H1 (cell line): ENCODE data around the gene RAB41. TPM values are rescaled to one million over a fixed set of nuclear protein-coding genes. Genes with fewer than 3 reads are reported as not detected.

Experiments used
- ATF2 ChIP-seq: IDR thresholded peaks from 2 replicates; pipeline ENCODE4 v1.6.1; 2012; ENCODE audit warnings: low read length, inconsistent platforms
- CBX8 ChIP-seq: fragments of 300-800, 300-1000 bp; sonication (generic); IDR thresholded peaks from 2 replicates; pipeline ENCODE4 v1.7.1; 2016; ENCODE audit warnings: low read depth, low read length, borderline replicate concordance
- GABPA ChIP-seq: IDR thresholded peaks from 2 replicates; pipeline ENCODE4 v1.6.1; 2011; ENCODE audit warnings: mild to moderate bottlenecking, low read length, moderate library complexity, borderline replicate concordance; ENCODE audit not compliant: insufficient read depth
- JUND ChIP-seq: IDR thresholded peaks from 2 replicates; pipeline ENCODE4 v1.6.1; 2011; ENCODE audit warnings: mild to moderate bottlenecking, improper control_type of control experiment, low read length
- KDM1A ChIP-seq: fragments of 200-600, 300-600 bp; sonication (generic); IDR thresholded peaks from 2 replicates; pipeline ENCODE4 v1.7.1; 2016; ENCODE audit warnings: mild to moderate bottlenecking, low read length, borderline replicate concordance
- KDM5A ChIP-seq: fragments of 200-600 bp; IDR thresholded peaks from 2 replicates; pipeline ENCODE4 v1.7.1; 2012; ENCODE audit warnings: mild to moderate bottlenecking, low read length, inconsistent platforms, mixed read lengths
- TBP ChIP-seq: IDR thresholded peaks from 2 replicates; pipeline ENCODE4 v1.6.1; 2011; ENCODE audit warnings: low read depth, low read length, improper control_type of control experiment
- polyA plus RNA-seq, 7 experiments: library from polyadenylated mRNA; depleted of rRNA in 3 of 7; stranded (reverse) in 5 of 7; unstranded in 2 of 7; fragments of >200 nt in 5 of 7; fragments of 200-250 nt in 2 of 7; gene quantifications; 1 replicate in 5 of 7; 2 replicates in 1 of 7; 4 replicates in 1 of 7; pipeline versions ENCODE4 v1.2.1 to v1.2.3, GENCODE V29; 2011 to 2013; ENCODE audit warnings: missing spikeins in 2 of 7, mixed read lengths in 2 of 7
- total RNA-seq: library from RNA; stranded (reverse); fragmentation: NEBNext Ultra II Directional; extraction: Animal tissue kit (Norgen Biotek cat#: 25700); gene quantifications from 2 replicates; pipeline ENCODE4 v1.2.1, GENCODE V29; 2021

The RAB41 gene
- total and polyA plus RNA-seq, 2 of the 8 experiments (the other 6 are each of a cell fraction or from before 2014, with no cell fraction given): not detected

- TF ChIP-seq KDM1A (no peak), CBX8 (no peak), GABPA (no peak), KDM5A (no peak), TBP (no peak), JUND (no peak), ATF2 (no peak)
Observed at GRCh38 chrX:70324326-70324725, 42.4 kb downstream of the RAB41 start (continued).
